ENCODE measurements around the gene AHSP. TPM values are rescaled to one million over a fixed set of nuclear protein-coding genes. Genes with fewer than 3 reads are reported as not detected.
"Not testable (repeated sequence)": the region's sequence is repeated elsewhere in the genome, so short reads cannot be mapped to it uniquely, and the experiment has no call there.

The AHSP gene, protein sequence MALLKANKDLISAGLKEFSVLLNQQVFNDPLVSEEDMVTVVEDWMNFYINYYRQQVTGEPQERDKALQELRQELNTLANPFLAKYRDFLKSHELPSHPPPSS
- total RNA-seq, result not detected

GRCh38 chr16:31527734-31528274 lies at the start of gene AHSP:
TSS of gene AHSP (plus strand) at chr16:31527900. CDS start at chr16:31528140, 240 bp downstream.
- peak within 1 kb of the TSS in 1 of 4 donors; percentile 47 for H3K4me3 ChIP-seq
- TF ChIP-seq, protein P1, sequence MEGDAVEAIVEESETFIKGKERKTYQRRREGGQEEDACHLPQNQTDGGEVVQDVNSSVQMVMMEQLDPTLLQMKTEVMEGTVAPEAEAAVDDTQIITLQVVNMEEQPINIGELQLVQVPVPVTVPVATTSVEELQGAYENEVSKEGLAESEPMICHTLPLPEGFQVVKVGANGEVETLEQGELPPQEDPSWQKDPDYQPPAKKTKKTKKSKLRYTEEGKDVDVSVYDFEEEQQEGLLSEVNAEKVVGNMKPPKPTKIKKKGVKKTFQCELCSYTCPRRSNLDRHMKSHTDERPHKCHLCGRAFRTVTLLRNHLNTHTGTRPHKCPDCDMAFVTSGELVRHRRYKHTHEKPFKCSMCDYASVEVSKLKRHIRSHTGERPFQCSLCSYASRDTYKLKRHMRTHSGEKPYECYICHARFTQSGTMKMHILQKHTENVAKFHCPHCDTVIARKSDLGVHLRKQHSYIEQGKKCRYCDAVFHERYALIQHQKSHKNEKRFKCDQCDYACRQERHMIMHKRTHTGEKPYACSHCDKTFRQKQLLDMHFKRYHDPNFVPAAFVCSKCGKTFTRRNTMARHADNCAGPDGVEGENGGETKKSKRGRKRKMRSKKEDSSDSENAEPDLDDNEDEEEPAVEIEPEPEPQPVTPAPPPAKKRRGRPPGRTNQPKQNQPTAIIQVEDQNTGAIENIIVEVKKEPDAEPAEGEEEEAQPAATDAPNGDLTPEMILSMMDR (IDR thresholded peaks at IDR 0.05), result no peak
- no peak for TF ChIP-seq EP300 (IDR thresholded peaks at IDR 0.05)
- TF ChIP-seq POLR2A (IDR thresholded peaks at IDR 0.05), result no peak
- H3K9me3 ChIP-seq, result no peaks in the 10 kb centered on the region
- WGBS, 2 donors, result 53 to 56% methylated on average over 6 of the region's 6 CpGs
- DNase-seq (ENCODE audit: low spot score in 2 of 2), result no peak
- no peak within 1 kb of the TSS for H3K27ac ChIP-seq
- H3K27me3 ChIP-seq, result peaks cover 0 to 21% of the 10 kb centered on the region in 2 donors
- peaks cover 0 to 14% (median 0%) of the 10 kb centered on the region in 4 donors for H3K4me1 ChIP-seq
- no peaks in the 10 kb centered on the region for H3K36me3 ChIP-seq

DNA sequence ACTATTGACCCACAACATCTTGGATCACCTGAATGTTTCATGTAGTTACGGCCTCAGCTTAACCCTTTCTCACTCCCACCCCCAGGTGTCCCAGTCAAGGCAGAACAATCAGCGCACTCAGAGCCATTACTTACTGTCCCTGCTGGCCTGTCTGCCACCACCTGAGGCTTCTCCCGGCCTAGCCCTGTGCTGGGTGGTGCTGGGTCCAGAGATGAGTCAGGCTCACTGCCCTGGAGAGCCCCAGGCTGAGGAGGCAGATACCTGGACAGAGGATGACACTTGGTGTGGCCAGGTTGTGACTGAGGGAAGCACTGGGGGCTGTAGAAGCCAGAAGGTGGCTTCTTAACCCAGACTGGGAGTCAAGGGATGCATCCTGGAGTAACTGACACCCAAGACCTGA lies 48.7 kb upstream of the AHSP start:
- Histone ChIP-seq H3K4me1 (peaks cover 0 to 30% (median 0%) of the 10 kb centered on the region in 4 donors), H3K9me3 (no peaks in the 10 kb centered on the region), H3K27me3 (no peaks in the 10 kb centered on the region), H3K27ac (no peak overlapping the region), H3K36me3 (peaks cover 0 to 55% (median 4%) of the 10 kb centered on the region in 3 donors), H3K4me3 (no peak overlapping the region)
- TF ChIP-seq POLR2A (IDR thresholded peaks at IDR 0.05) (no peak), EP300 (IDR thresholded peaks at IDR 0.05) (no peak)
- TF ChIP-seq, protein P1 (IDR thresholded peaks at IDR 0.05), result no peak
- no peak for DNase-seq (ENCODE audit: low spot score in 2 of 2)
- 73 to 92% methylated on average over 3 of the region's 3 CpGs for WGBS, 2 donors

DNA sequence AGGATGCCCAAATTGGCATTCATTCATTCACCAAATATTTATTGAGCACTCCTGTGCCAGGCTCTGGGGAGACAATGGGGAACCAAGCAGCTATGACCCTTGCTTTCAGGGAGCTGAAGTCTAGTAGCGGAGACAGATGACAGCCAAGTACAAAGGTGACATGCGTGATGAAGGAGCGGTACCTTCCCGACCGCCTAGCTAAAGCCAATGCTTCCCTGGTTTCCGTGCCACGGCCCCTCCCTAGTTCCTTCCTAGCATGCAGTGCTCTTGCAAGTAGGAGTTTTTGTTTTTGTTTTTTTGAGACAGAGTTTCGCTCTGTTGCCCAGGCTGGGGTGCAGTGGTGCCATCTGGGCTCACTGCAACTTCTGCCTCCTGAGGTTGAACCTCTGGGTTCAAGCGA lies 47.9 kb upstream of the AHSP start:
- H3K9me3 ChIP-seq, result no peaks in the 10 kb centered on the region
- peaks cover 0 to 47% (median 4%) of the 10 kb centered on the region in 3 donors for H3K36me3 ChIP-seq
- whole genome bisulfite sequencing, 2 donors, result 83 to 84% methylated on average over 9 of the region's 9 CpGs
- H3K4me1 ChIP-seq, result peaks cover 0 to 30% (median 0%) of the 10 kb centered on the region in 4 donors
- no peak overlapping the region for H3K4me3 ChIP-seq
- DNase-seq (ENCODE audit: low spot score in 2 of 2), result no peak
- H3K27ac ChIP-seq, result no peak overlapping the region
- H3K27me3 ChIP-seq, result no peaks in the 10 kb centered on the region
- TF ChIP-seq, protein P1 (IDR thresholded peaks at IDR 0.05), result no peak
- no peak for TF ChIP-seq EP300 (IDR thresholded peaks at IDR 0.05)

GRCh38 chr16:31480851-31481536 lies 46.7 kb upstream of the AHSP start:
- no peak overlapping the region for H3K4me3 ChIP-seq
- no peaks in the 10 kb centered on the region for H3K27me3 ChIP-seq
- TF ChIP-seq, protein P1 (IDR thresholded peaks at IDR 0.05), result no peak
- TF ChIP-seq POLR2A (IDR thresholded peaks at IDR 0.05), result no peak
- TF ChIP-seq EP300 (IDR thresholded peaks at IDR 0.05), result no peak
- no peak for DNase-seq (ENCODE audit: low spot score in 2 of 2)
- H3K36me3 ChIP-seq, result peaks cover 0 to 35% (median 0%) of the 10 kb centered on the region in 3 donors
- H3K4me1 ChIP-seq, result peaks cover 0 to 26% (median 0%) of the 10 kb centered on the region in 4 donors
- WGBS, 2 donors, result 36% methylated on average over 7 of the region's 7 CpGs
- no peaks in the 10 kb centered on the region for H3K9me3 ChIP-seq
- no peak overlapping the region for H3K27ac ChIP-seq

DNA sequence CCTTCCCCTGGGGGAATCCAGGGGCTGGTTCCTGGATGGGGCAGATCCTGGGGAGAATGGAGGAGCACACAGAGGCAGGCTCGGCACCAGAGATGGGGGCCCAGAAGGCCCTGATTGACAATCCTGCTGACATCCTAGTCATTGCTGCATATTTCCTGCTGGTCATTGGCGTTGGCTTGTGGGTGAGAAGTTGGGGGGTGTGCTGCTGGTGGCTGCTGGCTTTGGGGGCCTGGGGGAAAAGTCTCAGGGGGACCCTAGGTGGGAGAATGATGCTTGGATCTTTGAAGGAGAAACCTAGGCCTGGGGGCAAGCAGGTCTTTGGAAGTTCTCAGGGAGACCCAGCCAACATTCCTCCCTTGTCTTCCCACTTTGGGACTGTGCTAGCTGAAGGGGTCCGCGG lies 44.6 kb upstream of the AHSP start, which contains the start of gene SLC5A2:
SLC5A2 (plus strand) TSS at position 43 of the 400 bp plus-strand sequence; CDS start at position 57, 14 bp downstream.
- no peak for DNase-seq (ENCODE audit: low spot score in 2 of 2)
- TF ChIP-seq EP300 (IDR thresholded peaks at IDR 0.05) (no peak), POLR2A (IDR thresholded peaks at IDR 0.05) (no peak)
- TF ChIP-seq, protein P1 (IDR thresholded peaks at IDR 0.05), result no peak

GRCh38 chr16:31484048-31484447 lies 43.7 kb upstream of the AHSP start:
- H3K36me3 ChIP-seq; H3K27ac ChIP-seq; H3K9me3 ChIP-seq; H3K27me3 ChIP-seq; H3K4me3 ChIP-seq; DNase-seq (ENCODE audit: low spot score in 2 of 2): not testable (repeated sequence)
- WGBS, 2 donors, result 93 to 95% methylated on average over 4 of the region's 4 CpGs
- H3K4me1 ChIP-seq, result peaks cover 0 to 36% (median 16%) of the 10 kb centered on the region in 4 donors

More for the DNA sequence above, 44.6 kb upstream of the AHSP start, which contains the start of gene SLC5A2:
- H3K27me3 ChIP-seq, result no peaks in the 10 kb centered on the region
- peaks cover 0 to 26% (median 12%) of the 10 kb centered on the region in 4 donors for H3K4me1 ChIP-seq
- no peak within 1 kb of the TSS for H3K27ac ChIP-seq
- 80 to 96% methylated on average over 4 of the region's 4 CpGs for WGBS, 2 donors
- peaks cover 0 to 14% (median 0%) of the 10 kb centered on the region in 3 donors for H3K36me3 ChIP-seq
- H3K9me3 ChIP-seq, result no peaks in the 10 kb centered on the region
- H3K4me3 ChIP-seq, result no peak within 1 kb of the TSS
